Activated naive CD4-positive, alpha-beta T cell treated with anti-CD3 and anti-CD28 coated beads, Interleukin-2, amount 50 U/mL, for 24 hours (primary cell): ENCODE results near the gene TNN.
"Not testable (repeated sequence)": the region's sequence is repeated elsewhere in the genome, so short reads cannot be mapped to it uniquely, and the experiment has no call there.

Experiments used
- H3K27ac Mint-ChIP-seq: one replicate; pipeline ENCODE4 v1.8.0; 2021; ENCODE audit warnings: mild to moderate bottlenecking, mixed read lengths
- H3K27me3 Mint-ChIP-seq: one replicate; pipeline ENCODE4 v1.8.0; 2021; ENCODE audit warnings: mixed read lengths
- H3K36me3 Mint-ChIP-seq: one replicate; pipeline ENCODE4 v1.8.0; 2021; ENCODE audit warnings: mixed read lengths
- H3K4me1 Mint-ChIP-seq: one replicate; pipeline ENCODE4 v1.8.0; 2021; ENCODE audit warnings: mixed read lengths
- H3K4me3 Mint-ChIP-seq: one replicate; pipeline ENCODE4 v1.8.0; 2021; ENCODE audit warnings: mild to moderate bottlenecking, mixed read lengths
- H3K9me3 Mint-ChIP-seq: one replicate; pipeline ENCODE4 v1.8.0; 2021; ENCODE audit warnings: mixed read lengths

Gene TNN

DNA sequence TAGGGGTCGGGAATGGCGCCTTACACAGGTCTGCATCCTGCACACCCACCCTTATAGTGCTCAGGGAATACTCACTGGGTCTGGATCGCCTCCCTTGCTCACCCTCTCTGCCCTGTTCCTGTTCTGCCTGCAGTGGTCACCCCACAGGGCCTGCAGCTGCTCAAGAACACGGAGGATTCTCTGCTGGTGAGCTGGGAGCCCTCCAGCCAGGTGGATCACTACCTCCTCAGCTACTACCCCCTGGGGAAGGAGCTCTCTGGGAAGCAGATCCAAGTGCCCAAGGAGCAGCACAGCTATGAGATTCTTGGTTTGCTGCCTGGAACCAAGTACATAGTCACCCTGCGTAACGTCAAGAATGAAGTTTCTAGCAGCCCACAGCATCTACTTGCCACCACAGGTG lies 12.4 kb downstream of the TNN start:
- H3K36me3 Mint-ChIP-seq: no peaks in the 10 kb centered on the region
- no peaks in the 10 kb centered on the region for H3K9me3 Mint-ChIP-seq
- H3K27me3 Mint-ChIP-seq: peaks cover 3% of the 10 kb centered on the region
- H3K4me1 Mint-ChIP-seq: no peaks in the 10 kb centered on the region
- H3K4me3 Mint-ChIP-seq: no peak overlapping the region
- H3K27ac Mint-ChIP-seq: no peak overlapping the region

GRCh38 chr1:175081983-175082382 lies 14.3 kb downstream of the TNN start:
- Mint-ChIP-seq H3K27ac (no peak overlapping the region), H3K9me3 (no peaks in the 10 kb centered on the region), H3K4me1 (no peaks in the 10 kb centered on the region), H3K4me3 (no peak overlapping the region), H3K36me3 (no peaks in the 10 kb centered on the region), H3K27me3 (peaks cover 3% of the 10 kb centered on the region)

GRCh38 chr1:175088525-175088951 lies 20.9 kb downstream of the TNN start:
- Mint-ChIP-seq H3K4me1 (no peaks in the 10 kb centered on the region), H3K27me3 (no peaks in the 10 kb centered on the region), H3K9me3 (no peaks in the 10 kb centered on the region), H3K4me3 (no peak overlapping the region), H3K27ac (no peak overlapping the region), H3K36me3 (no peaks in the 10 kb centered on the region)

GRCh38 chr1:175089136-175089718 lies 21.6 kb downstream of the TNN start:
- H3K27ac Mint-ChIP-seq: no peak overlapping the region
- H3K4me1 Mint-ChIP-seq: no peaks in the 10 kb centered on the region
- H3K4me3 Mint-ChIP-seq: no peak overlapping the region
- H3K27me3 Mint-ChIP-seq: no peaks in the 10 kb centered on the region
- H3K36me3 Mint-ChIP-seq: no peaks in the 10 kb centered on the region
- H3K9me3 Mint-ChIP-seq: no peaks in the 10 kb centered on the region

DNA sequence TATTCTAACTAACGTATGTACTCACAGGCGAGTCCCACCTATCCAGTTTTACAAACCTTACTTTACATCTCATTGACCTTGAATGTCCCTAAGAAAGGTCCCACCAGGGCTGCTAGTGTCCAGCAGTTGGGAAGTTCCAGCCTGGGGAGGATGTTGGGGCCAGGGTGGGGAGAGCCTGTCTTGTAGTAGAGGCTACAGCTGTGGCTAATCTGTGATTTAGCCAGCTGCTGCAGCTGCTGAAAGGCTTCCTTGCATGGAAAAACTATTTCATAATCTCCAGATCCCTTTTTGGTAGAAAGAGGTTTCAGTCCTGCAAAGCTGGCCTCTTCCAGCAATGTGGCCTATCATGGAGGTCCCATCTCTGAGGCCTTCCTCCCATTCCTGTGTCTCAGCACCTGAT lies 23.1 kb downstream of the TNN start:
- no peaks in the 10 kb centered on the region for H3K36me3 Mint-ChIP-seq
- H3K4me1 Mint-ChIP-seq: no peaks in the 10 kb centered on the region
- no peak overlapping the region for H3K4me3 Mint-ChIP-seq
- H3K27ac Mint-ChIP-seq: no peak overlapping the region
- no peaks in the 10 kb centered on the region for H3K9me3 Mint-ChIP-seq
- no peaks in the 10 kb centered on the region for H3K27me3 Mint-ChIP-seq

DNA sequence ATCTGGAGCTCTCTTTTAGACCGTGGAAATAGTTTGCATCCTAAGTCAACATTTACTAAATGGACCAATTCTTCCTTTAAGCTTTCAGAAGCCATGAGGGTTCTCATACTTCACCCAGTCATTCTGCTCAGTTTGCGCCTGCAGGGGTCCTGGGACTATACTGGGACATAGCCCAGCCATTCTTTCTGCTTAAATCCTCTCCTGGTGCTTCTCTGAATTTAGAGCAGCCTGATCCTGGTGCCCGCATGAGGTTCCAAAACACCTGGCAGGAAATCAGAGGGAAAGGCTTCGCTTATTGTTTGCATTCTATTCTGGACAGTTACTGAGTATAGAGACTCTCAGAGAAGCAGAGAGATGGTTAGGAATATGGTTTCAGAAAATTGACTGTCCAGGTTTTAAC lies 27.0 kb downstream of the TNN start:
- no peaks in the 10 kb centered on the region for H3K27me3 Mint-ChIP-seq
- H3K27ac Mint-ChIP-seq: no peak overlapping the region
- no peaks in the 10 kb centered on the region for H3K4me1 Mint-ChIP-seq
- H3K9me3 Mint-ChIP-seq: no peaks in the 10 kb centered on the region
- H3K4me3 Mint-ChIP-seq: no peak overlapping the region
- no peaks in the 10 kb centered on the region for H3K36me3 Mint-ChIP-seq

DNA sequence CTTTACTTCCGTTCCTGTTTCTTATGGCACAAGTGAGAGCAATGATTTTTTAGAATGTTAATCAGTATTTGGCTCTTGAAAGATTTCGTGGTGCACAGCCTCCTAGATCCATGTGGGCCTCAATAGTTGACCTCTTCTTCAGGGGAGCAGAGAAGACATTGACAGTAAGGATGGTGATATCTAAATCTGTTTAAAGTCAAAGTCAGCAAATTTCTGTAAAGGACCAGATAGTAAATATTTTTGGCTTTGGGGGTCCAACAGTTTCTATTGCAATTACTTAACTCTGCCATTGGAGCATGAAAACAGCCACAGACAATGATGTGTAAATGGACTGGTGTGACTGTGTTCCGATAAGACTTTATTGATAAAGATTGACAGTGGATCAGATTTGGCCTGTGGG lies 27.4 kb downstream of the TNN start:
- no peaks in the 10 kb centered on the region for H3K9me3 Mint-ChIP-seq
- H3K4me1 Mint-ChIP-seq: no peaks in the 10 kb centered on the region
- no peaks in the 10 kb centered on the region for H3K36me3 Mint-ChIP-seq
- no peaks in the 10 kb centered on the region for H3K27me3 Mint-ChIP-seq
- no peak overlapping the region for H3K27ac Mint-ChIP-seq
- H3K4me3 Mint-ChIP-seq: no peak overlapping the region

GRCh38 chr1:175095978-175096607 lies 28.5 kb downstream of the TNN start:
- no peaks in the 10 kb centered on the region for H3K4me1 Mint-ChIP-seq
- H3K27me3 Mint-ChIP-seq: no peaks in the 10 kb centered on the region
- no peaks in the 10 kb centered on the region for H3K36me3 Mint-ChIP-seq
- H3K27ac Mint-ChIP-seq: no peak overlapping the region
- H3K4me3 Mint-ChIP-seq: no peak overlapping the region
- no peaks in the 10 kb centered on the region for H3K9me3 Mint-ChIP-seq

DNA sequence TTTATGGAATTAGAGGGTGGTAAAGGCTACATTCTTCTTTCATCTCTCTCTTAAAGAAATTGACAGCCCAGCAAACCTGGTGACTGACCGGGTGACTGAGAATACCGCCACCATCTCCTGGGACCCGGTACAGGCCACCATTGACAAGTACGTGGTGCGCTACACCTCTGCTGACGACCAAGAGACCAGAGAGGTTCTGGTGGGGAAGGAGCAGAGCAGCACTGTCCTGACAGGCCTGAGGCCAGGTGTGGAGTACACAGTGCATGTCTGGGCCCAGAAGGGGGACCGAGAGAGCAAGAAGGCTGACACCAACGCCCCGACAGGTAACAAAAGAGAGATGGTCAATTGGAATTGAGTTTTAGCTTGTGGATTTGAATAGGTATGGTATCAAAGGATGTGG lies 29.7 kb downstream of the TNN start:
- Mint-ChIP-seq H3K9me3 (no peaks in the 10 kb centered on the region), H3K27me3 (no peaks in the 10 kb centered on the region), H3K36me3 (no peaks in the 10 kb centered on the region), H3K27ac (peak overlapping the region; percentile 31), H3K4me1 (no peaks in the 10 kb centered on the region), H3K4me3 (no peak overlapping the region)

GRCh38 chr1:175099916-175100315 lies 32.3 kb downstream of the TNN start:
- H3K27ac Mint-ChIP-seq: no peak overlapping the region
- no peak overlapping the region for H3K4me3 Mint-ChIP-seq
- H3K36me3 Mint-ChIP-seq: no peaks in the 10 kb centered on the region
- no peaks in the 10 kb centered on the region for H3K27me3 Mint-ChIP-seq
- H3K9me3 Mint-ChIP-seq: no peaks in the 10 kb centered on the region
- H3K4me1 Mint-ChIP-seq: no peaks in the 10 kb centered on the region

DNA sequence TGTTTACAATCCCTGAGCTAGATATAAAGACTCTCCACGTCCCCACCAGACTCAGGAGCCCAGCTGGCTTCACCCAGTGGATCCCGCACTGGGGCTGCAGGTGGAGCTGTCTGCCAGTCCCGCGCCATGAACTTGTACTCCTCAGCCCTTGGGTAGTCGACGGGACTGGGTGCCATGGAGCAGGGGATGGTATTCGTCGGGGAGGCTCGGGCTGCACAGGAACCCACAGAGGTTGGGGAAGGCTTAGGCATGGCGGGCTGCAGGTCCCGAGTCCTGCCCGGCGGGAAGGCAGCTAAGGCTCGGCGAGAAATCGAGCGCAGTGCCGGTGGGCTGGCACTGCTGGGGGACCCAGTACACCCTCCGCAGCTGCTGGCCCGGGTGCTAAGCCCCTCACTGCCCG lies 34.5 kb downstream of the TNN start:
- H3K27ac Mint-ChIP-seq, H3K9me3 Mint-ChIP-seq, H3K36me3 Mint-ChIP-seq, H3K4me1 Mint-ChIP-seq, H3K4me3 Mint-ChIP-seq, H3K27me3 Mint-ChIP-seq: not testable (repeated sequence)

GRCh38 chr1:175106536-175106935 lies 38.9 kb downstream of the TNN start:
- H3K27ac Mint-ChIP-seq, H3K4me1 Mint-ChIP-seq, H3K9me3 Mint-ChIP-seq, H3K36me3 Mint-ChIP-seq, H3K27me3 Mint-ChIP-seq, H3K4me3 Mint-ChIP-seq: not testable (repeated sequence)

- peaks cover 15% of the 10 kb centered on the region for H3K9me3 Mint-ChIP-seq
- H3K36me3 Mint-ChIP-seq, H3K4me1 Mint-ChIP-seq, H3K27me3 Mint-ChIP-seq, H3K4me3 Mint-ChIP-seq, H3K27ac Mint-ChIP-seq: not testable (repeated sequence)
These were observed 40.7 kb downstream of the TNN start for GRCh38 chr1:175108331-175108820.

- H3K36me3 Mint-ChIP-seq: peaks cover 8% of the 10 kb centered on the region
- no peaks in the 10 kb centered on the region for H3K4me1 Mint-ChIP-seq
- no peak overlapping the region for H3K4me3 Mint-ChIP-seq
- H3K27ac Mint-ChIP-seq: no peak overlapping the region
- H3K9me3 Mint-ChIP-seq: peaks cover 21% of the 10 kb centered on the region
- peaks cover 1% of the 10 kb centered on the region for H3K27me3 Mint-ChIP-seq
These were observed 47.4 kb downstream of the TNN start for GRCh38 chr1:175114996-175115395.

- no peaks in the 10 kb centered on the region for H3K27me3 Mint-ChIP-seq
These were observed 48.7 kb downstream of the TNN start for GRCh38 chr1:175116210-175116798.

DNA sequence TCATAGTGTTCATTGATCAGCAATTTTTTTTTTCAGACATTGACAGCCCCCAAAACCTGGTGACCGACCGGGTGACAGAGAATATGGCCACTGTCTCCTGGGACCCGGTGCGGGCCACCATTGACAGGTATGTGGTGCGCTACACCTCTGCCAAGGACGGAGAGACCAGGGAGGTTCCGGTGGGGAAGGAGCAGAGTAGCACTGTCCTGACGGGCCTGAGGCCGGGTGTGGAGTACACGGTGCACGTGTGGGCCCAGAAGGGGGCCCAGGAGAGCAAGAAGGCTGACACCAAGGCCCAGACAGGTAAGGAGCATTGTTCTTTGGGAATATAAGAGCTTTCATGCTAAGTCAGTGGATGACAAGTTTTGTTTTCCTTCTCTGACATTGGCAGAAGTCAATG lies 49.3 kb downstream of the TNN start:
- H3K4me3 Mint-ChIP-seq: no peak overlapping the region
- no peak overlapping the region for H3K27ac Mint-ChIP-seq
- no peaks in the 10 kb centered on the region for H3K27me3 Mint-ChIP-seq
- no peaks in the 10 kb centered on the region for H3K4me1 Mint-ChIP-seq
- H3K9me3 Mint-ChIP-seq: peaks cover 16% of the 10 kb centered on the region
- H3K36me3 Mint-ChIP-seq: peaks cover 6% of the 10 kb centered on the region

More at GRCh38 chr1:175116210-175116798, 48.7 kb downstream of the TNN start:
- peaks cover 21% of the 10 kb centered on the region for H3K9me3 Mint-ChIP-seq
- H3K4me1 Mint-ChIP-seq: no peaks in the 10 kb centered on the region
- H3K36me3 Mint-ChIP-seq: peaks cover 8% of the 10 kb centered on the region
- no peak overlapping the region for H3K27ac Mint-ChIP-seq
- no peak overlapping the region for H3K4me3 Mint-ChIP-seq
